ENCODE results near the gene KRTAP13-1.

Gene KRTAP13-1

GRCh38 chr21:30395731-30396130 lies at the start of gene KRTAP13-1:
Gene KRTAP13-1 (plus strand): TSS chr21:30396031. CDS start chr21:30396087, 56 bp downstream.
- no peak within 1 kb of the TSS for H3K27ac ChIP-seq
- H3K4me3 ChIP-seq = no peak within 1 kb of the TSS
- H3K9ac ChIP-seq (ENCODE audit: insufficient read length) = no peak within 1 kb of the TSS
- no peaks in the 10 kb centered on the region for H3K36me3 ChIP-seq (ENCODE audit: insufficient read depth, low read length)
- no peaks in the 10 kb centered on the region for H3K9me3 ChIP-seq (ENCODE audit: low read depth, low read length)
- no peak for DNase-seq (ENCODE audit: low read depth, low spot score)
- TF ChIP-seq FOXP2 (optimal IDR thresholded peaks at IDR 0.05; ENCODE audit: control extremely low read depth, extremely low read length, insufficient read depth) (no peak), EZH2 (IDR thresholded peaks at IDR 0.05) (no peak), POLR2AphosphoS5 (IDR thresholded peaks at IDR 0.05; ENCODE audit: borderline replicate concordance, low read depth, low read length) (no peak)

GRCh38 chr21:30348506-30348905 lies 47.3 kb upstream of the KRTAP13-1 start, which contains the start of gene KRTAP23-1:
Gene KRTAP23-1 (minus strand): TSS chr21:30348606. CDS start chr21:30348606, 0 bp downstream.
- TF ChIP-seq EZH2 (IDR thresholded peaks at IDR 0.05) (no peak), FOXP2 (optimal IDR thresholded peaks at IDR 0.05; ENCODE audit: control extremely low read depth, extremely low read length, insufficient read depth) (no peak), POLR2AphosphoS5 (IDR thresholded peaks at IDR 0.05; ENCODE audit: borderline replicate concordance, low read depth, low read length) (no peak)
- Histone ChIP-seq H3K27ac (no peak within 1 kb of the TSS), H3K36me3 (ENCODE audit: insufficient read depth, low read length) (no peaks in the 10 kb centered on the region), H3K4me3 (no peak within 1 kb of the TSS), H3K9me3 (ENCODE audit: low read depth, low read length) (no peaks in the 10 kb centered on the region), H3K9ac (ENCODE audit: insufficient read length) (no peak within 1 kb of the TSS)
- DNase-seq (ENCODE audit: low read depth, low spot score) = no peak

GRCh38 chr21:30349572-30349971 lies 46.3 kb upstream of the KRTAP13-1 start:
- no peaks in the 10 kb centered on the region for H3K36me3 ChIP-seq (ENCODE audit: insufficient read depth, low read length)
- H3K4me3 ChIP-seq = no peak overlapping the region
- DNase-seq (ENCODE audit: low read depth, low spot score) = no peak
- no peaks in the 10 kb centered on the region for H3K9me3 ChIP-seq (ENCODE audit: low read depth, low read length)
- H3K27ac ChIP-seq = no peak overlapping the region
- no peak overlapping the region for H3K9ac ChIP-seq (ENCODE audit: insufficient read length)
- TF ChIP-seq EZH2 (IDR thresholded peaks at IDR 0.05) (no peak), FOXP2 (optimal IDR thresholded peaks at IDR 0.05; ENCODE audit: control extremely low read depth, extremely low read length, insufficient read depth) (no peak), POLR2AphosphoS5 (IDR thresholded peaks at IDR 0.05; ENCODE audit: borderline replicate concordance, low read depth, low read length) (no peak)

- TF ChIP-seq FOXP2 (optimal IDR thresholded peaks at IDR 0.05; ENCODE audit: control extremely low read depth, extremely low read length, insufficient read depth) (no peak), EZH2 (IDR thresholded peaks at IDR 0.05) (no peak), POLR2AphosphoS5 (IDR thresholded peaks at IDR 0.05; ENCODE audit: borderline replicate concordance, low read depth, low read length) (no peak)
- Histone ChIP-seq H3K4me3 (no peak overlapping the region), H3K9me3 (ENCODE audit: low read depth, low read length) (no peaks in the 10 kb centered on the region)
These were observed 44.3 kb upstream of the KRTAP13-1 start for GRCh38 chr21:30351534-30351933.

GRCh38 chr21:30354308-30355005 lies 41.4 kb upstream of the KRTAP13-1 start:
- no peak for DNase-seq (ENCODE audit: low read depth, low spot score)
- Histone ChIP-seq H3K9me3 (ENCODE audit: low read depth, low read length) (no peaks in the 10 kb centered on the region), H3K9ac (ENCODE audit: insufficient read length) (no peak overlapping the region), H3K27ac (no peak overlapping the region), H3K4me3 (no peak overlapping the region), H3K36me3 (ENCODE audit: insufficient read depth, low read length) (no peaks in the 10 kb centered on the region)
- TF ChIP-seq FOXP2 (optimal IDR thresholded peaks at IDR 0.05; ENCODE audit: control extremely low read depth, extremely low read length, insufficient read depth) = no peak
- TF ChIP-seq EZH2 (IDR thresholded peaks at IDR 0.05) = no peak
- no peak for TF ChIP-seq POLR2AphosphoS5 (IDR thresholded peaks at IDR 0.05; ENCODE audit: borderline replicate concordance, low read depth, low read length)

More at GRCh38 chr21:30351534-30351933, 44.3 kb upstream of the KRTAP13-1 start:
- Histone ChIP-seq H3K36me3 (ENCODE audit: insufficient read depth, low read length) (no peaks in the 10 kb centered on the region), H3K27ac (no peak overlapping the region), H3K9ac (ENCODE audit: insufficient read length) (no peak overlapping the region)
- no peak for DNase-seq (ENCODE audit: low read depth, low spot score)

GRCh38 chr21:30355906-30356305 lies 39.9 kb upstream of the KRTAP13-1 start:
- Histone ChIP-seq H3K9ac (ENCODE audit: insufficient read length) (no peak overlapping the region), H3K9me3 (ENCODE audit: low read depth, low read length) (no peaks in the 10 kb centered on the region), H3K36me3 (ENCODE audit: insufficient read depth, low read length) (no peaks in the 10 kb centered on the region), H3K4me3 (no peak overlapping the region), H3K27ac (no peak overlapping the region)
- DNase-seq (ENCODE audit: low read depth, low spot score) = no peak
- TF ChIP-seq FOXP2 (optimal IDR thresholded peaks at IDR 0.05; ENCODE audit: control extremely low read depth, extremely low read length, insufficient read depth) (no peak), EZH2 (IDR thresholded peaks at IDR 0.05) (no peak), POLR2AphosphoS5 (IDR thresholded peaks at IDR 0.05; ENCODE audit: borderline replicate concordance, low read depth, low read length) (no peak)

- no peak within 1 kb of the TSS for H3K4me3 ChIP-seq
- no peak within 1 kb of the TSS for H3K27ac ChIP-seq
- DNase-seq (ENCODE audit: low read depth, low spot score) = no peak
- TF ChIP-seq FOXP2 (optimal IDR thresholded peaks at IDR 0.05; ENCODE audit: control extremely low read depth, extremely low read length, insufficient read depth) (no peak), EZH2 (IDR thresholded peaks at IDR 0.05) (no peak), POLR2AphosphoS5 (IDR thresholded peaks at IDR 0.05; ENCODE audit: borderline replicate concordance, low read depth, low read length) (no peak)
- H3K9me3 ChIP-seq (ENCODE audit: low read depth, low read length) = no peaks in the 10 kb centered on the region
- no peak within 1 kb of the TSS for H3K9ac ChIP-seq (ENCODE audit: insufficient read length)
- H3K36me3 ChIP-seq (ENCODE audit: insufficient read depth, low read length) = no peaks in the 10 kb centered on the region
These were observed 23.6 kb upstream of the KRTAP13-1 start, which contains the start of gene KRTAP13-2 for GRCh38 chr21:30372139-30372770. Gene KRTAP13-2 (minus strand): TSS chr21:30372271. CDS start chr21:30372213, 58 bp downstream.

GRCh38 chr21:30382201-30382600 lies 13.6 kb upstream of the KRTAP13-1 start:
- H3K27ac ChIP-seq = no peak overlapping the region
- H3K9me3 ChIP-seq (ENCODE audit: low read depth, low read length) = no peaks in the 10 kb centered on the region
- no peak for TF ChIP-seq POLR2AphosphoS5 (IDR thresholded peaks at IDR 0.05; ENCODE audit: borderline replicate concordance, low read depth, low read length)
- no peak for TF ChIP-seq EZH2 (IDR thresholded peaks at IDR 0.05)
- TF ChIP-seq FOXP2 (optimal IDR thresholded peaks at IDR 0.05; ENCODE audit: control extremely low read depth, extremely low read length, insufficient read depth) = no peak
- no peak overlapping the region for H3K9ac ChIP-seq (ENCODE audit: insufficient read length)
- no peak for DNase-seq (ENCODE audit: low read depth, low spot score)
- no peak overlapping the region for H3K4me3 ChIP-seq
- no peaks in the 10 kb centered on the region for H3K36me3 ChIP-seq (ENCODE audit: insufficient read depth, low read length)

Measured in SK-N-MC (cell line).